SK-N-SH (cell line): ENCODE results near the gene CHDH. TPM values are rescaled to one million over a fixed set of nuclear protein-coding genes. Genes with fewer than 3 reads are reported as not detected.

Experiments used
- CTCF ChIA-PET: fragments of 300-600, 350-600 bp; formaldehyde crosslinking; extraction: SDS; loops from one replicate; lab custom pipeline; 2021; lab: Yijun Ruan, JAX
- POLR2A ChIA-PET: fragments of 350-600 bp; sonication (Branson Sonifier 250); formaldehyde crosslinking; extraction: SDS; loops from one replicate; lab custom pipeline; 2020; ENCODE audit warnings: antibody characterized with exemption, inconsistent platforms; lab: Yijun Ruan, JAX
- DNase-seq: peaks from one replicate; pipeline ENCODE4 v3.0.0; 2012
- H2AFZ ChIP-seq: fragments of 200-600 bp; sonication (generic); 2 replicates; pipeline ENCODE4 v1.8.1; 2016; ENCODE audit warnings: antibody characterized with exemption, mild to moderate bottlenecking, low read depth
- H3F3A ChIP-seq: fragments of 200-600 bp; sonication (generic); replicated peaks from 2 replicates; pipeline ENCODE3; 2016; ENCODE audit warnings: antibody characterized with exemption, mild to moderate bottlenecking; ENCODE audit not compliant: insufficient read depth
- H3K27ac ChIP-seq, 2 experiments: fragments of 200-500 bp in 1 of 2; fragments of 200-600 bp in 1 of 2; sonication (Bioruptor generic) in 1 of 2; sonication (generic), shearing (Covaris generic) in 1 of 2; 2 replicates each; pipeline versions ENCODE4 v1.5.1 to v1.6.1; 2014 to 2016; ENCODE audit warnings: low read depth in 2 of 2, inconsistent platforms in 1 of 2, low read length in 1 of 2, mild to moderate bottlenecking in 1 of 2, mixed read lengths in 1 of 2
- H3K27me3 ChIP-seq: fragments of 200-600 bp; sonication (generic), shearing (Covaris generic); 2 replicates; pipeline ENCODE4 v1.6.1; 2016; ENCODE audit warnings: mixed run types; ENCODE audit not compliant: insufficient read depth
- H3K36me3 ChIP-seq, 2 experiments: fragments of 200-500 bp in 1 of 2; fragments of 200-600 bp in 1 of 2; sonication (Bioruptor generic) in 1 of 2; sonication (generic) in 1 of 2; replicated peaks in 1 of 2; 2 replicates each; pipeline versions ENCODE3 to v1.5.1; 2014 to 2016; ENCODE audit warnings: low read length in 1 of 2, mild to moderate bottlenecking in 1 of 2; ENCODE audit not compliant: insufficient read depth in 2 of 2, control insufficient read depth in 1 of 2
- H3K4me1 ChIP-seq, 2 experiments: fragments of 200-500 bp in 1 of 2; fragments of 200-600 bp in 1 of 2; sonication (Bioruptor generic) in 1 of 2; sonication (generic), shearing (Covaris generic) in 1 of 2; 2 replicates each; pipeline versions ENCODE4 v1.5.1 to v1.6.1; 2014 to 2016; ENCODE audit warnings: low read depth in 1 of 2, low read length in 1 of 2, mixed run types in 1 of 2; ENCODE audit not compliant: insufficient read depth in 2 of 2, control insufficient read depth in 1 of 2
- H3K4me2 ChIP-seq: fragments of 200-600 bp; sonication (generic), shearing (Covaris generic); 2 replicates; pipeline ENCODE4 v1.6.1; 2017; ENCODE audit warnings: mixed run types
- H3K4me3 ChIP-seq, 2 experiments: fragments of 200-500 bp in 1 of 2; fragments of 200-600 bp in 1 of 2; sonication (Bioruptor generic) in 1 of 2; sonication (generic), shearing (Covaris generic) in 1 of 2; 2 replicates each; pipeline versions ENCODE4 v1.5.1 to v1.8.1; 2014 to 2016; ENCODE audit warnings: low read depth in 2 of 2, inconsistent platforms in 1 of 2, low read length in 1 of 2, mild to moderate bottlenecking in 1 of 2, mixed read lengths in 1 of 2, moderate library complexity in 1 of 2
- H3K79me2 ChIP-seq: fragments of 200-600 bp; sonication (generic); 2 replicates; pipeline ENCODE4 v1.8.1; 2017; ENCODE audit warnings: mild to moderate bottlenecking; ENCODE audit not compliant: insufficient read depth
- H3K9ac ChIP-seq: fragments of 200-600 bp; sonication (generic); 2 replicates; pipeline ENCODE4 v1.6.1; 2017; ENCODE audit warnings: mixed run types
- H3K9me2 ChIP-seq: fragments of 200-600 bp; sonication (generic); 2 replicates; pipeline ENCODE4 v1.6.1; 2017; ENCODE audit warnings: mixed run types
- H3K9me3 ChIP-seq: fragments of 200-600 bp; sonication (generic); 2 replicates; pipeline ENCODE4 v1.6.1; 2017; ENCODE audit warnings: mixed run types, mild to moderate bottlenecking, moderate library complexity
- H4K20me1 ChIP-seq: fragments of 200-600 bp; sonication (generic); 2 replicates; pipeline ENCODE4 v1.6.1; 2017; ENCODE audit warnings: mild to moderate bottlenecking, mixed run types; ENCODE audit not compliant: insufficient read depth
- EZH2phosphoT487 ChIP-seq: fragments of 200-600 bp; sonication (generic); IDR thresholded peaks from 2 replicates; pipeline ENCODE4 v1.6.1; 2017; ENCODE audit warnings: low read depth, mixed run types, mild to moderate bottlenecking, antibody characterized with exemption, moderate library complexity, borderline replicate concordance
- GABPA ChIP-seq: IDR thresholded peaks from 2 replicates; pipeline ENCODE4 v1.4.0; 2012; ENCODE audit warnings: low read depth, mild to moderate bottlenecking
- MEF2A ChIP-seq: IDR thresholded peaks from 2 replicates; pipeline ENCODE4 v1.4.0; 2012; ENCODE audit warnings: low read depth, borderline replicate concordance
- NFIC ChIP-seq: IDR thresholded peaks from 2 replicates; pipeline ENCODE4 v1.4.0; 2012; ENCODE audit warnings: borderline replicate concordance
- POLR2AphosphoS5 ChIP-seq: IDR thresholded peaks from 2 replicates; pipeline ENCODE4 v1.6.1; 2012; ENCODE audit warnings: low read depth, low read length
- RXRA ChIP-seq: IDR thresholded peaks from 2 replicates; pipeline ENCODE4 v1.4.0; 2012; ENCODE audit warnings: low read depth, mild to moderate bottlenecking, borderline replicate concordance
- SMC3 ChIP-seq: IDR thresholded peaks from 2 replicates; pipeline ENCODE4 v1.6.1; 2012; ENCODE audit warnings: low read depth, low read length, improper control_type of control experiment
- TEAD4 ChIP-seq: IDR thresholded peaks from 2 replicates; pipeline ENCODE4 v1.4.0; 2012; ENCODE audit warnings: mild to moderate bottlenecking, borderline replicate concordance; ENCODE audit not compliant: insufficient read depth
- WGBS: methylation state at CpG from one replicate; pipeline ENCODE4 v1.1.6; 2017; ENCODE audit warnings: low lambda C conversion rate; 5-methylcytosine and 5-hydroxymethylcytosine counted together
- polyA plus RNA-seq, 3 experiments: library from polyadenylated mRNA; depleted of rRNA; stranded (reverse); fragments of >200 nt; gene quantifications; 2 replicates each; pipeline ENCODE4 v1.2.3, GENCODE V29; 2012
- TF ChIP-seq, protein P1 (sequence below): IDR thresholded peaks from 2 replicates; pipeline ENCODE4 v1.6.1; 2012; ENCODE audit warnings: mild to moderate bottlenecking, low read depth, low read length, moderate library complexity
- TF ChIP-seq, protein P2 (sequence below): IDR thresholded peaks from 2 replicates; pipeline ENCODE4; 2012
- TF ChIP-seq, protein P3 (sequence below): IDR thresholded peaks from 2 replicates; pipeline ENCODE4 v1.4.0; 2012; ENCODE audit warnings: low read depth
- TF ChIP-seq, protein P4 (sequence below): IDR thresholded peaks from 2 replicates; pipeline ENCODE4 v1.4.0; 2012; ENCODE audit warnings: low read depth, borderline replicate concordance

Gene CHDH
- polyA plus RNA-seq, 1 of the 3 experiments (the other 2 are of a cell fraction), result 0.33 TPM

DNA sequence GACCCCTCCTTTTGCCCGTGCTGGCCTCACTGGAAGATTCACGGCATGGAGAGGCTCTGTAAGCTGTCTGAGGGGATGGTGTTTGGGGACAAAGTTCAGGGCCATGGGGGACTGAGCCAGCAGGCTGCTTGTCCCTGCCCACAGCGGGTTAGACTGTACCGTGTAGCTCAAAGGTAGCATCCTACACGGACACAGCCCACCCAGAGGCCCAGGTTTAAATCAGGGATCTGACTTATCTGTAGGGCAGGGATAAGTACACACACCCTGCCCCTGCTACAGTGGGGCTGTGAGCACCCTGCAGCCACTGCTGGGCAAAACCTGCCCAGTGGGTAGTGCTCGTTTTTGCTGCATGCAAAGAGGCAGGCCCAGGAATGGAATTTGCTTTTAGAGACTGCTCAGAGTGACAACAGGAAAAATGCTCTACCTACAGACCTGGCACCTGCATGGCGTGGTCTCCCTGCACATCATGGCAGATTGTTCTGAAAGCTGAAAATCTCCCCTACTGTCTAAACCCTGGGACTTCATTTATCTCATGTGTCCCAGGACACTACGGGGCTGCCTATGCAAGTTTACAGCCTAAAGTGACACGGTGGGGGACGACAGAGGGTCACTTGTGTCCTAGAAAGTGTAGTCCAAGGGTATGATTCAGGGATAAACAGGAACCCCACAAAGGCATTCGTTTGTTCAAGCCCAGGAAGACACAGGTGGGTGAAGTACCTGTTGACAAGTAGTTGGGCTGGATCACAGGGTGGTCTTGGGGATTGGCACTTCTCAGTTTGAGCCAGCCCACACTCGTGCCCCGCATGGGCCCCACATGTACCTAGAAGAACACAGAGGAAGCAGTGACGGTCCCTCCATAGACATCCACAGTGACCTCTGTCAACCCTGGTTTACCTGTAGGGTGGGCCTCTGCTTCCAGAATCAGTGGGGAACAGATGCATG lies 27.7 kb downstream of the CHDH start (continued):
- TF ChIP-seq, protein P1, sequence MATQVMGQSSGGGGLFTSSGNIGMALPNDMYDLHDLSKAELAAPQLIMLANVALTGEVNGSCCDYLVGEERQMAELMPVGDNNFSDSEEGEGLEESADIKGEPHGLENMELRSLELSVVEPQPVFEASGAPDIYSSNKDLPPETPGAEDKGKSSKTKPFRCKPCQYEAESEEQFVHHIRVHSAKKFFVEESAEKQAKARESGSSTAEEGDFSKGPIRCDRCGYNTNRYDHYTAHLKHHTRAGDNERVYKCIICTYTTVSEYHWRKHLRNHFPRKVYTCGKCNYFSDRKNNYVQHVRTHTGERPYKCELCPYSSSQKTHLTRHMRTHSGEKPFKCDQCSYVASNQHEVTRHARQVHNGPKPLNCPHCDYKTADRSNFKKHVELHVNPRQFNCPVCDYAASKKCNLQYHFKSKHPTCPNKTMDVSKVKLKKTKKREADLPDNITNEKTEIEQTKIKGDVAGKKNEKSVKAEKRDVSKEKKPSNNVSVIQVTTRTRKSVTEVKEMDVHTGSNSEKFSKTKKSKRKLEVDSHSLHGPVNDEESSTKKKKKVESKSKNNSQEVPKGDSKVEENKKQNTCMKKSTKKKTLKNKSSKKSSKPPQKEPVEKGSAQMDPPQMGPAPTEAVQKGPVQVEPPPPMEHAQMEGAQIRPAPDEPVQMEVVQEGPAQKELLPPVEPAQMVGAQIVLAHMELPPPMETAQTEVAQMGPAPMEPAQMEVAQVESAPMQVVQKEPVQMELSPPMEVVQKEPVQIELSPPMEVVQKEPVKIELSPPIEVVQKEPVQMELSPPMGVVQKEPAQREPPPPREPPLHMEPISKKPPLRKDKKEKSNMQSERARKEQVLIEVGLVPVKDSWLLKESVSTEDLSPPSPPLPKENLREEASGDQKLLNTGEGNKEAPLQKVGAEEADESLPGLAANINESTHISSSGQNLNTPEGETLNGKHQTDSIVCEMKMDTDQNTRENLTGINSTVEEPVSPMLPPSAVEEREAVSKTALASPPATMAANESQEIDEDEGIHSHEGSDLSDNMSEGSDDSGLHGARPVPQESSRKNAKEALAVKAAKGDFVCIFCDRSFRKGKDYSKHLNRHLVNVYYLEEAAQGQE, result no peak
- TF ChIP-seq RXRA, result no peak

DNA sequence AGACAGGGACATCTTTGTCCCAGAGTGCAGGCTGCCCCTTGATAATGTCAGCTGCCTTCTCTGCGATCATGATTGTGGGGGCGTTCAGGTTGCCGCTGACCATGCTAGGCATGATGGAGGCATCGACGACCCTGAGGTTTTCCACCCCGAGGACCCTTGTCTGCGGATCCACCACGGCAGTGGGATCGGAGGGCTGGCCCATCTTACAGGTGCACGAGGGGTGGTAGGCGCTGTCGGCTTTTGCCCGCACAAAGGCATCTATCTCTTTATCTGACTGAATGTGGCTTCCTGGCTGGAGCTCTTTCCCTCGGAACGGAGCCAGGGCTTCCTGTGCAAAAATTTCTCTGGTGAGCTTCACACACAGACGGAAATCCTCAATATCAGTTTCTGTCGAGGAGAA lies 28.4 kb downstream of the CHDH start:
- H3K9ac ChIP-seq, result no peak overlapping the region
- H3K4me3 ChIP-seq, result no peak overlapping the region
- H3F3A ChIP-seq, result no peaks in the 10 kb centered on the region
- WGBS, result 87% methylated on average over 13 of the region's 17 CpGs
- no peaks in the 10 kb centered on the region for H3K9me3 ChIP-seq
- no peaks in the 10 kb centered on the region for H3K27me3 ChIP-seq
- no peaks in the 10 kb centered on the region for H4K20me1 ChIP-seq
- no peaks in the 10 kb centered on the region for H3K36me3 ChIP-seq
- TF ChIP-seq GABPA, result no peak
- no peak for TF ChIP-seq NFIC
- TF ChIP-seq SMC3, result no peak
- TF ChIP-seq, protein P1, result no peak
- no peak for TF ChIP-seq EZH2phosphoT487
- no peak for TF ChIP-seq TEAD4
- TF ChIP-seq, protein P2, sequence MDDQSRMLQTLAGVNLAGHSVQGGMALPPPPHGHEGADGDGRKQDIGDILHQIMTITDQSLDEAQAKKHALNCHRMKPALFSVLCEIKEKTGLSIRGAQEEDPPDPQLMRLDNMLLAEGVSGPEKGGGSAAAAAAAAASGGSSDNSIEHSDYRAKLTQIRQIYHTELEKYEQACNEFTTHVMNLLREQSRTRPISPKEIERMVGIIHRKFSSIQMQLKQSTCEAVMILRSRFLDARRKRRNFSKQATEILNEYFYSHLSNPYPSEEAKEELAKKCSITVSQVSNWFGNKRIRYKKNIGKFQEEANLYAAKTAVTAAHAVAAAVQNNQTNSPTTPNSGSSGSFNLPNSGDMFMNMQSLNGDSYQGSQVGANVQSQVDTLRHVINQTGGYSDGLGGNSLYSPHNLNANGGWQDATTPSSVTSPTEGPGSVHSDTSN, result no peak
- TF ChIP-seq, protein P3, sequence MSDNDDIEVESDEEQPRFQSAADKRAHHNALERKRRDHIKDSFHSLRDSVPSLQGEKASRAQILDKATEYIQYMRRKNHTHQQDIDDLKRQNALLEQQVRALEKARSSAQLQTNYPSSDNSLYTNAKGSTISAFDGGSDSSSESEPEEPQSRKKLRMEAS, result no peak
- TF ChIP-seq MEF2A, result no peak
- no peak for TF ChIP-seq POLR2AphosphoS5
- TF ChIP-seq, protein P4, sequence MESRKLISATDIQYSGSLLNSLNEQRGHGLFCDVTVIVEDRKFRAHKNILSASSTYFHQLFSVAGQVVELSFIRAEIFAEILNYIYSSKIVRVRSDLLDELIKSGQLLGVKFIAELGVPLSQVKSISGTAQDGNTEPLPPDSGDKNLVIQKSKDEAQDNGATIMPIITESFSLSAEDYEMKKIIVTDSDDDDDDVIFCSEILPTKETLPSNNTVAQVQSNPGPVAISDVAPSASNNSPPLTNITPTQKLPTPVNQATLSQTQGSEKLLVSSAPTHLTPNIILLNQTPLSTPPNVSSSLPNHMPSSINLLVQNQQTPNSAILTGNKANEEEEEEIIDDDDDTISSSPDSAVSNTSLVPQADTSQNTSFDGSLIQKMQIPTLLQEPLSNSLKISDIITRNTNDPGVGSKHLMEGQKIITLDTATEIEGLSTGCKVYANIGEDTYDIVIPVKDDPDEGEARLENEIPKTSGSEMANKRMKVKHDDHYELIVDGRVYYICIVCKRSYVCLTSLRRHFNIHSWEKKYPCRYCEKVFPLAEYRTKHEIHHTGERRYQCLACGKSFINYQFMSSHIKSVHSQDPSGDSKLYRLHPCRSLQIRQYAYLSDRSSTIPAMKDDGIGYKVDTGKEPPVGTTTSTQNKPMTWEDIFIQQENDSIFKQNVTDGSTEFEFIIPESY, result no peak
- POLR2A ChIA-PET, result no interaction called here
- H3K27ac ChIP-seq, result no peak overlapping the region
- H3K4me1 ChIP-seq, result no peaks in the 10 kb centered on the region; a peak in 1 of 4 replicates
- no peaks in the 10 kb centered on the region for H3K9me2 ChIP-seq
- no peaks in the 10 kb centered on the region for H3K79me2 ChIP-seq
- CTCF ChIA-PET, result interaction anchor here (0.8 kb wide), 1 partner anchor 139 kb away, joined by 3 read pairs; no protein-coding TSS in a partner anchor
- no peak overlapping the region for H3K4me2 ChIP-seq
- DNase-seq, result no peak
- H2AFZ ChIP-seq, result no peak overlapping the region
